ENCODE results near the gene CANT1.
A peak's percentile ranks its signal among the peaks of the same experiment; 100 is the strongest.

CANT1 gene

GRCh38 chr17:78969865-78970264, 39.7 kb downstream of the CANT1 start:
- Mint-ChIP-seq H3K4me1 (peaks cover 70% of the 10 kb centered on the region), H3K9me3 (no peaks in the 10 kb centered on the region), H3K27me3 (ENCODE audit: low read depth, poor library complexity) (peaks cover 10% of the 10 kb centered on the region), H3K4me3 (no peak overlapping the region), H3K27ac (no peak overlapping the region), H3K36me3 (ENCODE audit: low read depth) (no peaks in the 10 kb centered on the region)
- no peak for TF ChIP-seq CTCF (IDR thresholded peaks at IDR 0.05)
- no peak for DNase-seq

DNA sequence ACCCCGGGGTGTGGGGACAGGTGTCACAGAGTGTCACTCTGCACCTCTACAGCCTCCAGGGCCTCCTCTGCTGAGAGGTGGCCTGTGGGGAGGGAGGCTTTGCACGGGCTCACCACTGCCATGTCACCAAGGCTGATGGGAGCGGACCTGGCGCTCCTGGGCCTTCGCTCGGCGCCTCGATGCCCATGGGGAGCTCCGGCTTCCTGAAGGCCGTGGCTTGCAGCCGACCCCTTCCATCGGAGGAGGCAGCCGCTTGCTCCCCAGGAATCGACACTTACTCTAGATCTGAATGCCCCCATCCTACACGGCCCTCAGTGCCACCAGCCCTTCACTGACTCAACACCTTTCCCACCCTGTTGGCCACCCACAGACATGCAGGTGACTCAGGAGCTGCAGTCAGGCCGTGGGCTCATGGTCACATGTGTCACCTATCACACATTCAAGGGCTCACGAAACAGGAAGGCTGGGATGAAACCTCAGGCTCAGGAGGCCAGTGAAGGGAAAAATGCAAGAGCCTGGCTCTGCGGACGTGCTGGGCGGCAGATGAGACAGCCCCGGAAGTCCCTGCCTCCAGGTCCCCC, 41.7 kb downstream of the CANT1 start:
- no peak overlapping the region for H3K4me3 Mint-ChIP-seq
- no peak for TF ChIP-seq CTCF (IDR thresholded peaks at IDR 0.05)
- DNase-seq: no peak
- H3K36me3 Mint-ChIP-seq (ENCODE audit: low read depth): no peaks in the 10 kb centered on the region
- H3K27ac Mint-ChIP-seq: no peak overlapping the region
- peaks cover 10% of the 10 kb centered on the region for H3K27me3 Mint-ChIP-seq (ENCODE audit: low read depth, poor library complexity)
- peaks cover 50% of the 10 kb centered on the region for H3K4me1 Mint-ChIP-seq
- H3K9me3 Mint-ChIP-seq: no peaks in the 10 kb centered on the region

GRCh38 chr17:78966910-78967600, 42.5 kb downstream of the CANT1 start:
- DNase-seq: no peak
- H3K36me3 Mint-ChIP-seq (ENCODE audit: low read depth): no peaks in the 10 kb centered on the region
- no peak overlapping the region for H3K27ac Mint-ChIP-seq
- no peaks in the 10 kb centered on the region for H3K9me3 Mint-ChIP-seq
- peaks cover 10% of the 10 kb centered on the region for H3K27me3 Mint-ChIP-seq (ENCODE audit: low read depth, poor library complexity)
- H3K4me1 Mint-ChIP-seq: peaks cover 42% of the 10 kb centered on the region
- no peak for TF ChIP-seq CTCF (IDR thresholded peaks at IDR 0.05)
- H3K4me3 Mint-ChIP-seq: no peak overlapping the region

GRCh38 chr17:78966123-78966813, 43.3 kb downstream of the CANT1 start:
- no peak overlapping the region for H3K4me3 Mint-ChIP-seq
- TF ChIP-seq CTCF (IDR thresholded peaks at IDR 0.05): no peak
- no peak for DNase-seq
- H3K36me3 Mint-ChIP-seq (ENCODE audit: low read depth): no peaks in the 10 kb centered on the region
- H3K27me3 Mint-ChIP-seq (ENCODE audit: low read depth, poor library complexity): peaks cover 10% of the 10 kb centered on the region
- H3K4me1 Mint-ChIP-seq: peaks cover 40% of the 10 kb centered on the region
- peak overlapping the region; percentile 32 for H3K27ac Mint-ChIP-seq
- no peaks in the 10 kb centered on the region for H3K9me3 Mint-ChIP-seq

DNA sequence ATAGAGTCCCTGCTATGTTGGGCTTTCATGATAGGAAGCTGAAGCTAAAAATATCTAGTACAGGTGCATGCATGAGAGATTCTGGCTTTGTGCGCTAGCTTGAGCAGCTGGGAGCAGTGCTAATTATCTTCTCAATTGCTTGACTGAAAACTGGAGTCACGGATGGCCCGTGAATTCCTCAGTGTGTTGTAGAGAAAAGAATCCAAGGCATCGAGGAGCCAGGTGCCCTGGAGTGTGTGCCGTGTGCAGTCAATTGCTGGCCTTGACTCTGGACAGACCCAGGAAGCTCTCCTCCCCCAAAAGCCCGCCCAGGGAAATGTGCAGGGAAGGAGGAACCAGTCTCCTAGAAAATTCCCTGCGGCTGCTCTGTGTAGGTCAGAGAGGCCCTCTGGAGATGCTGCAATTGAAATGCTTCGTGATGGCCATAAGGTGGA, 44.1 kb downstream of the CANT1 start:
- no peak overlapping the region for H3K27ac Mint-ChIP-seq
- TF ChIP-seq CTCF (IDR thresholded peaks at IDR 0.05): no peak
- H3K36me3 Mint-ChIP-seq (ENCODE audit: low read depth): no peaks in the 10 kb centered on the region
- H3K27me3 Mint-ChIP-seq (ENCODE audit: low read depth, poor library complexity): peaks cover 10% of the 10 kb centered on the region
- peaks cover 35% of the 10 kb centered on the region for H3K4me1 Mint-ChIP-seq
- DNase-seq: no peak
- no peak overlapping the region for H3K4me3 Mint-ChIP-seq
- no peaks in the 10 kb centered on the region for H3K9me3 Mint-ChIP-seq

Data from nephron progenitor cell (in vitro differentiated cells).